NCI-H82 (cell line): Measurements from ENCODE around the gene CEMIP.

Experiments used
- DNase-seq: peaks from one replicate; lab custom pipeline; 2025; lab: John Stamatoyannopoulos, UW

The CEMIP gene

DNA sequence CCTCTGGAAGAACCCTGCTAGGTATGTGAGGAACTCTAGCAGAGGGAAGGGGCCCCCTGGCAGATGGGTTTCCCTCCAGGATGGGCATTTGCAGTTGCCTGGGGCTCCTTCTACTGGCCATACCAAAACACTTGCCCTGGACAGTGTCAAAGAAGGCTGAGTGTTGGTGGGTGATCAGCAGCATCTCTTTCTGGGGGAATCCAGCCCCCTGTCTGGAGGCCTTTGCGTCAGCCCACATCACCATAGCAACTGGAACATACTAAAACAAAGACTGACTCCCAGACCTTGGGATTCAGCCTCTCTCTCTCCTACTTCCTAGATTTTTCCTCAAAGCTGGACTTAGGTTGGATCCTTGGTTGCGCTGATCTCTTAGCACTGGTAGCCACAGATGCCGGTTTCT, 8.1 kb downstream of the CEMIP start:
- no peak for DNase-seq

- no peak for DNase-seq
These were observed 9.4 kb downstream of the CEMIP start for GRCh38 chr15:80788536-80788935.

DNA sequence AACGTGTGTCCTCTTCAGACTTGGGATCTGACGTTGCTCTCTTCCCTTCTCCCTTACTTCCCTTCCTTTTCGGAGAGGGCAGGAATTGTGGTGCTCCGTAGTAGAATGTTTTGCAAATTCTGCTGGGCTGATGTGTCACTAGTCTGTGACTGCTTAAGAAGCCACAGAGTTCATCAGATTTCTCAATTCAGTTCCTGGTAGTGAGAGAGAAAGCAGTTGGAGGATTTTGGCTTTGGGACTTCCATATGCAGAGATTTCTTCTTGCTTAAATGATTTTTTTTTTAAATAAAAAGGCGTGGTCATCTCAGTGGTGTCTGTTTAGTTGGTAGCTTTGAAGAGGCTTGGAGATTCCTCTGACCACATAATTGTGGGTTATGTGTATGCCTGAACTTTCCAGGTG, 10.1 kb downstream of the CEMIP start:
- no peak for DNase-seq

DNA sequence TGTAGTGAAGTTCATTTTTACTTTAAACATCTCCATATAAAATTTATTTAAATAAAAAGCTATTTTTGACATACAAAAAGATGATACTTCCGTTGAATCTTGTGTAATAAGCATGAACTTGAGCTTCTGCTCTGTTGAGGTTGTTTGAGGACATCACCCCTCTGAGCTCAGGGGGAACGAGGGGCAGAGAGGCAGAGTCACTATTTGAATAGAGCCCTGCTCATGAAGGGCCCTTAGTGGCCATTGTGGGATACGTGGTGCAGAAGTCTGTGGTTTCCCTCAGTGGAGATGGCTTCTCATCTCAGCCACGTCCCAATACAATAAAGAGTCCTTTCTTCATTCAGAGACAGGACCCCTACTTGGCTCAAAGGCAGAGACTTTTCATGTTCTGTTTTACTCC, 10.6 kb downstream of the CEMIP start:
- no peak for DNase-seq

GRCh38 chr15:80790236-80790635, 11.1 kb downstream of the CEMIP start:
- DNase-seq = no peak

- DNase-seq = no peak
These were observed 11.8 kb downstream of the CEMIP start for GRCh38 chr15:80791004-80791403.

- no peak for DNase-seq
These were observed 17.2 kb downstream of the CEMIP start for GRCh38 chr15:80796407-80796806.

GRCh38 chr15:80798911-80799310, 19.7 kb downstream of the CEMIP start:
- peak; percentile 67 for DNase-seq

DNA sequence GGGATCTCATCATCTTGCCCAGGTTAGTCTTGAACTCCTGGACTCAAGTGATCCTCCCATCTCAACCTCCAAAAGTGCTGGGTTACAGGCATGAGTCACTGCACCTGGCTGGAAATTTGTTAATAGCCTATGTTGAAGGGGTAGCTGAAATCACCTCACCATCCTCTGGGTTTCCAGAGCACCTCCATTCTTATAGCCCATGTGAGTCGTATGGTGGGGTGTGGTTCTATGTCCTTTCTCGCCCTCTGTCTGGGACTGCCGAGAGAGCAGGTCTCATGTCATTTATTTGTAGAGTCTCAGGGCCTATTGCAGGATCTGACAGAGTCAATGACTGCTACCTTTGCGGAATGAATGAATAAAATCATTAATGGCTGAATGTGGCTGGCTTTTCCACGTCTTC, 20.9 kb downstream of the CEMIP start:
- no peak for DNase-seq

DNA sequence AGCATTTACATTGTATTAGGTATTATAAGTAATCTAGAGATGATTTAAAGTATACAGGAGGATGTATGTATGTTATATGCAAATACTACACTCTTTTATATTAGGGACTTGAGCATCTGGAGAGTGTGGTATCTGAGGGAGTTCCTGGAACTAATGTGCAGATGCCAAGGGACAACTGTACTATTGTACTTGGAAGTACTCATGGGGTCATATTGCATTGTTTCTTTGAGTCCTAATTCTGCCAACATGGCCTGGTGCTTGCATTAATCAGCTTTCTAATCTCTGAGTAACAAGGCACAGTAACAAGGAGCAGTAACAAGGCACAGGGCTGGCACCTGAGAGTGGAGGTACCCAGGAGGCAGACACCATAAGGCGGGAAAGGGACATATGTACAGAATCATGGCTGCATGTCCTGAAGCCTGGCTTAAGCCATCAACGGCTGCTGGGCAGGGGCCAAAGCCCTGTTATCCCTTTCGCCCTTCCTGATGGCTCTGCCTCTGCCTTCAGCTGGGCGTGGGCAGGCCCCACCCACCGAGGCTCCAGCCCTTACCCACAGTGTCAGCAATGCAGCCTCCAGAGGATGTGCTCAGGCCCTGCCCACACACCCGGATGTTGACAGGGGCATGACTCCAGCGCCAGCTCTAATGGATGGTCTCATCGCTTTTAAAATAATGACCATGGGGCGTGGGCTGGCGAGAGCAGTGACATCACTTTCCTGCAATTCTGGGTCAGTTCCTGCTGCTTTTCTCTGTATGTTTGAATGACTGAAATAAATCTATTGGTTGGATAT, 22.9 kb downstream of the CEMIP start:
- DNase-seq = no peak

DNA sequence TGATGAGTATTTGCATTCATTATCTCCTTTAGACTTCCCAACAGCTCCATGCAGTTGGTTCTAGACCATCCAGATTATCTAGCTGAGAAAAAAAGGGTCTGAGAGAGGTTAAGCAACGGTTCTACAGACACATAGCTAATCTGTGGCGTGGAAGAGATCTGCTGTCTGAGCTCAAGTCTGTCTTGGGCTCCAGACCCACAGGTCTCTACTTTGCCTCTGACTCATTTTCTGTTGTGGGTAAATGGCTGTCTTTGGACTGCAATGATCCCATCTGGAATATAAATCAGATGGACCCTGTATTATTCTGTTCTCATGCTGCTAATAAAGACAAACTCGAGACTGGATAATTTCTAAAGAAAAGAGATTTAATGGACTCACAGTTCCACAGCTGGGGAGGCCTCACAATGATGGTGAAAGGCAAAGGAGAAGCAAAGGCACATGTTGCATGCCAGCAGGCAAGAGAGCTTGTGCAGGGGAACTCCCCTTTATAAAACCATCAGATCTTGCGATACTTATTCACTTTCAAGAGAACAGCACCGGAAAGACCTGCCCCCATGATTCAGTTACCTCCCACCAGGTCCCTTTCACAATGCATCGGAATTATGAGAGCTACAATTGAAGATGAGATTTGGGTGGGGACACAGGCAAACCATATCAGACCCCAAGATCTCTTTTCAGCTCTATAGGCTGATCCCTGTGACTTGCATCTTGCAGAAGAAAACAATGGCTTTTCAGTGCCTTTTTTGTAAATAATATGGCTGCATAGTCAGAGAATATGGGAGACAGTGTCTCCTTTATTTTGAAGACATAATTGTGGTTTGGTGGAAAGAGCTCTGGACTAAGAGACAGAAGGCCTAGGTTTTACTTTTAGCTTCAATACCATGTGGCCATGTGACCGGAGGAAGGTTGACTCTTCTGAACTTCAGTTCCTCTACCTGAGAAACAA, 24.7 kb downstream of the CEMIP start:
- DNase-seq = no peak

GRCh38 chr15:80804970-80805495, 25.9 kb downstream of the CEMIP start:
- no peak for DNase-seq

DNA sequence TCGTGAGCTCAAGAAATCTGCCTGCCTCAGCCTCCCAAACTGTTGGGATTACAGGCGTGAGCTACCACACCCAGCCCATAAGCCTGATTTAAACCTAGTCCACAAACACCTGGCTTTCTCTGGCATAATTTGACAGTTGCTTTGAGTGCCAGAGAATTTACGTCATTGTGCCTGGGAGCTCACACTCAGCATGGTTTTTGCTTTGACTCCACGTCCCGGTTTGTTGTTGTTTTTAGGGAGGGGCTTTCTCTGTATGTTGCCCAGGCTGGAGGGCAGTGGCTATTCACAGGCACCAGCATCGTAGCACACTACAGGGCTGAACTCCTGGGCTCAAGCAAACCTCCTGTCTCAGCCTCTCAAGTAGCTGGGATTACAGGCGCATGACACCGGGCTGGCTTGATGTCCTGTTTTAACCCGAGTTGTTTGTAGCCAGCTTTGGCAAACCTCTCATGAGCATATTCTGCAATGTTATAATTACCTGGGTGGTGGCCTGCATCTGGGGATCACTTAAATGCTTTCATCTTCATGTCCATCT, 32.7 kb downstream of the CEMIP start:
- DNase-seq = no peak

DNA sequence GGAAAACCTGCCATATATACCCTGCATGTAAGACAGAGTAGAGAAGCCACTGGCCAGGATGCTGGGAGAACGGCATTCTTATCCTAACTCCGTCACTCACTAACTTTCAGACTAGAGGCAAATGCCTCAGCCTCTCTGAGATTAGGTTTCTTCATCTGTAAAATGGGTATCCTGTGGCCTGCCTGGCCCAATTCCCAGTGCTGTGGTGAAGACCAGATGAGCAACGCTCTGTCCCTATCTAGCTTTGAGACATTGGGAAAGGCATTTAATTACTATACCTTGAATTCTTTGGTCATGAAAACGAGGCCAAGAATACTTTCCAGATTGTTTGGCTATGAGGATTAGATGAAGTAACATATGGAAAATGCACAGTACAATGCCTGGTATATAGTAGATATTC, 35.9 kb downstream of the CEMIP start:
- no peak for DNase-seq

GRCh38 chr15:80816049-80816653, 37.0 kb downstream of the CEMIP start:
- DNase-seq = no peak

- DNase-seq = no peak
These were observed 37.8 kb downstream of the CEMIP start for GRCh38 chr15:80816936-80817335.

- no peak for DNase-seq
These were observed 38.7 kb downstream of the CEMIP start for GRCh38 chr15:80817901-80818300.

- DNase-seq = no peak
These were observed 39.8 kb downstream of the CEMIP start for GRCh38 chr15:80819001-80819400.

- no peak for DNase-seq
These were observed 40.9 kb downstream of the CEMIP start for GRCh38 chr15:80820092-80820491.

- no peak for DNase-seq
These were observed 43.1 kb downstream of the CEMIP start for GRCh38 chr15:80822256-80822655.

DNA sequence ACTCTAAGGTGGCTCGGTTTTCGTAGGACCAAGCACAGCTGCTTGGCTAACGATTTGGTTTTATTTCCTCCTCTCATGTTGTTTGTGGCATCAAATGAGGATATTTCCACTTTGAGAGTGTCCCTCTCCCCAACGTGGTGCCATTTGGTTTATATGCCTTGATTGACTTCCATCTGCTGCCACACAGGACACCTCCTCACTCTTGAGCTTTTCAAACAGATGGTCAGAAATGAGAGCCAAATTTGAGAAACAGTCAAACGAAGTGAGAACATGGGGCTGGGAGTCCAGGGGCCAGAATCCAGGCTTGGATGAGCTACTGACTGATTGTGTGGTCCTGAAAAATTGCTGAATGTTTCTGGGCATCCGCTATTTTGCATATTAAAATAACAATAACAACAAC, 43.5 kb downstream of the CEMIP start:
- DNase-seq = peak; percentile 4

DNA sequence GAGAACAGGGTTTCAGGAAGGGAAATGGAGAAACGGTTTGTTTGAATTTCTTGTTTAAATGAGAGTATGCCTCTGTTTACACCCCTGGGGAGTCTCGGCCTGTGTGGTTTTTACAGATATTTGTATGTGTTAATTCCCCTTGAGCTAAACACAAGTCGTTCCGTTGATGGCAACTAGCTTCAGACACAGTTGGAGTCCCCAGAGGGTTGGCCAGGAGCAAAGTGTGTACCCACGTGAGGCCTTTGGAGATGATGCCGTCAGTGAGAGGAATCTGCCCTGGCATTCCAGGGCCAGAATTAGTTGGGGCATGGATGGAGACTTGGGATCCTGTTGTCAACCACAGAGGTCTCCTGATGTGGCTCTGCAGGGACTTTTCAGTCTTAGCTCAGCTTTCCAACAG, 44.0 kb downstream of the CEMIP start:
- DNase-seq = no peak
